PFSK-1 (cell line): Measurements from ENCODE around the gene SCN2B.

Experiments used
- FOXP2 ChIP-seq: optimal IDR thresholded peaks from 2 replicates; pipeline ENCODE3; 2011; ENCODE audit warnings: borderline replicate concordance, control low read depth, inconsistent platforms; ENCODE audit not compliant: insufficient read depth; ENCODE audit errors: extremely low read length, extremely low read depth
- POLR2AphosphoS5 ChIP-seq: IDR thresholded peaks from 2 replicates; pipeline ENCODE4 v1.6.1; 2012; ENCODE audit warnings: low read depth, mild to moderate bottlenecking, control low read depth, low read length, moderate library complexity
- REST ChIP-seq, 2 experiments: IDR thresholded peaks; 2 replicates each; pipeline versions ENCODE4 v1.6.1 to v1.8.0; 2011 to 2012; ENCODE audit warnings: low read depth in 2 of 2, low read length in 2 of 2, control low read depth in 1 of 2, inconsistent platforms in 1 of 2, mild to moderate bottlenecking in 1 of 2, moderate library complexity in 1 of 2; ENCODE audit not compliant: insufficient read depth in 1 of 2
- SIN3A ChIP-seq: IDR thresholded peaks from 2 replicates; pipeline ENCODE4 v1.6.1; 2012; ENCODE audit warnings: mild to moderate bottlenecking, low read length, moderate library complexity, borderline replicate concordance; ENCODE audit not compliant: insufficient read depth
- TAF1 ChIP-seq: IDR thresholded peaks from 2 replicates; pipeline ENCODE4 v1.6.1; 2012; ENCODE audit warnings: low read length, control low read depth, borderline replicate concordance; ENCODE audit not compliant: insufficient read depth

Gene SCN2B

GRCh38 chr11:118206391-118207031, 30.1 kb upstream of the SCN2B start:
- no peak for TF ChIP-seq SIN3A
- TF ChIP-seq POLR2AphosphoS5, result no peak
- no peak for TF ChIP-seq REST (IDR thresholded peaks at IDR 0.05; ENCODE audit: insufficient read depth in 1 of 2, low read depth in 2 of 2, low read length in 2 of 2)
- no peak for TF ChIP-seq TAF1
- no peak for TF ChIP-seq FOXP2

- TF ChIP-seq REST (IDR thresholded peaks at IDR 0.05; ENCODE audit: insufficient read depth in 1 of 2, low read depth in 2 of 2, low read length in 2 of 2) (no peak), FOXP2 (no peak), TAF1 (no peak), SIN3A (no peak), POLR2AphosphoS5 (no peak)
Measured at GRCh38 chr11:118205606-118206378, 29.4 kb upstream of the SCN2B start.

GRCh38 chr11:118202599-118203422, 26.4 kb upstream of the SCN2B start:
- TF ChIP-seq SIN3A, result no peak
- TF ChIP-seq FOXP2, result no peak
- no peak for TF ChIP-seq REST (IDR thresholded peaks at IDR 0.05; ENCODE audit: insufficient read depth in 1 of 2, low read depth in 2 of 2, low read length in 2 of 2)
- no peak for TF ChIP-seq TAF1
- no peak for TF ChIP-seq POLR2AphosphoS5

- TF ChIP-seq REST (IDR thresholded peaks at IDR 0.05; ENCODE audit: insufficient read depth in 1 of 2, low read depth in 2 of 2, low read length in 2 of 2) (no peak), TAF1 (no peak), SIN3A (no peak), FOXP2 (no peak)
Measured at GRCh38 chr11:118201966-118202365, 25.5 kb upstream of the SCN2B start.
